GM18858 (cell line): Measurements from ENCODE around the gene CACNA1D.

Experiments
- ATAC-seq: cut with Tn5 transposase; IDR thresholded peaks from one replicate; pipeline ENCODE4 v1.9.1; 2021; ENCODE audit not compliant: unreplicated experiment

Gene CACNA1D

GRCh38 chr3:53682807-53683206, 188.4 kb downstream of the CACNA1D start:
- ATAC-seq = no peak

- no peak for ATAC-seq
These were observed 193.7 kb downstream of the CACNA1D start for GRCh38 chr3:53688066-53688465.

GRCh38 chr3:53688989-53689388, 194.6 kb downstream of the CACNA1D start:
- ATAC-seq = no peak

GRCh38 chr3:53689681-53690080, 195.3 kb downstream of the CACNA1D start:
- no peak for ATAC-seq

DNA sequence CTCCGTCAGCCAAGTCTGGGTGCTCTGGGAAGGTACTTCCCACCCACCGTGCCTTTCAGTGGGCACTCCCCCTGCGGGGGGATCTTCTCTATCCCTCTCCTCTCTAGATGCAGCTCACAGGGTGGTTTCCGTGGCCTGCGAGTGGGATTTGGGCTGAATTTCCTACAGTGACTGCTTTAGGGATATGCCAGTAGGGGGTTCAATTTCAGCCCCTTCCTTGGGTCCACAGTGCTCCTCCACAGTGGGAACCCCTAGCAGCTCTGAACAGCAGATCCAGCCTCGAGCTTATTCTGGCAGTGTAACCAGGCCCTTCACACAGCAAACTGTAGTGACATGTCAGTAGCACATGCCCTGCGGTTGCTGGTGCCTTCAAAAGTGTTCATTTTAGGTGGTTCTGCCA, 196.1 kb downstream of the CACNA1D start:
- ATAC-seq = no peak

DNA sequence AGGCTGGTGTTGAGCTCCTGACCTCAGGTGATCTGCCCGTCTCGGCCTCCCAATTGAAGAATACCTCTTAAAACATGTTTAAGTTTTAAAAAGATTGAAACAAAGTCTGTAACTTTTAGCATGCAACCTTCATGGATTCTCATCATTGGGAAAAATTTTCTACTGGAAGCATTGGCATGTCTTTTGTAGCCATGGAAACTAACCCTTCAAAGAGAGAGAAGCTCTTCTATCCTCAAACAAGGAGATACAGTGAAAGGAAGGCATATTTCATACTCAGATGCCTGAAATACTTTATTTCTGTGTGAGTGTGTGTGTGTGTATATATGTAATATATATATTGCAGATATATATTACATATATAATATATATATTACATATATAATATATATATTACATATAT, 196.9 kb downstream of the CACNA1D start:
- ATAC-seq = no peak

DNA sequence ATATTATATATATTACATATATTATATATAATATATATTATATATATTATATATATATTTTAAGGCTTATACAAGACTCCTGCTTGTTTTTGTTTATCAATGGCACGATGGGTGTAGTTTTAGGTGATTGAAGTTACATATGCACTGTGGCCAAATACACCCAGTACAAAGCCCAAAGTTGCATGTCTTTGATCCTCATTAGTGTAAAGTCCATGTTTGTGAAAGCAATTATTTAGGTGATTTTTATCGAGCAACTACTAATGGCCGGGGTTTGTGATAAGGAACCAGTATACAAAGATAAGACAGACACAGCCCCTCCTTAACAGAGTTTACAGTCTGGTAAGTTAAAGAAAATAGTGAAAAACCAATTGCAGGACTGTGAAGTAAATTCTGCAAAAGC, 197.5 kb downstream of the CACNA1D start:
- ATAC-seq = no peak

GRCh38 chr3:53693451-53693850, 199.0 kb downstream of the CACNA1D start:
- no peak for ATAC-seq

DNA sequence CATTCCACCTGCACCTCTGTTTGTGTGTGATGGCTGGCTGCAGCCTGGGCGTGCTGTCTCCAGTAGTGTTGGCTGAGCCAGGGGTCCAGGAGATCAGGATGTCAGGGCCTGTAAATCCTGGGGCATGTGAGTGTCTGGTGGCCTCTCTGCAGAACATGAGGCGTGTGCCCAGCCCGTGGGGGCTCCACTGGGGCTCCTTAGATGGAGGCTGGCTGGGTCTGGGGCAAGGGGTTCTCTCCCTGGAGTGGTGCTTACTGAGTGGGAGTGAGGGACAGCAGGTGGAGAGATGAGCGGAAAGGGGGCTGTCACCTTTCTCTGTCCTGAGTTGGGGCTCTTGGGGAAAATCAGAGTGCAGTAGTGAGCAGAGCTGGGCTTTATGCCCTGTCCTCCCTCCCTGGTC, 199.6 kb downstream of the CACNA1D start:
- no peak for ATAC-seq

- ATAC-seq = no peak
These were observed 200.4 kb downstream of the CACNA1D start for GRCh38 chr3:53694666-53695323.

DNA sequence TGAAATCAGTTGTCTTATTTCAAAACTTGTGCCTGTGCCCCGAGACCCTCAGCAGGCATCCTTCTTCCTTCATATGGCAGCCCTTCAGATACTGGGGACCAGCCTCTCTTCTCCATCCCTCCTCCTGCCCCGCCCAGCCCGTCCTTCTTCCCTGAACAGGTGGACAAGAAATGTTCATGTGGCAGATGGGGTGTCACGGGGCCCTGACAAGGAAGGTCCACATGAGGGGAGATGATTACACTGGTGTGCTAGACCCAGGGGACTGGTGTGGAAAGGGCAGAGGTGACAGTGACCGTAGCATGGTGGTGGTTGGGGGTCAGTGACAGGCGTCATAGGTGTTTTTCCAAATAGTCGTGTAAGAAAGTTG, 200.9 kb downstream of the CACNA1D start:
- ATAC-seq = no peak

GRCh38 chr3:53696401-53697172, 202.2 kb downstream of the CACNA1D start:
- ATAC-seq = no peak

GRCh38 chr3:53700441-53700840, 206.0 kb downstream of the CACNA1D start:
- no peak for ATAC-seq

DNA sequence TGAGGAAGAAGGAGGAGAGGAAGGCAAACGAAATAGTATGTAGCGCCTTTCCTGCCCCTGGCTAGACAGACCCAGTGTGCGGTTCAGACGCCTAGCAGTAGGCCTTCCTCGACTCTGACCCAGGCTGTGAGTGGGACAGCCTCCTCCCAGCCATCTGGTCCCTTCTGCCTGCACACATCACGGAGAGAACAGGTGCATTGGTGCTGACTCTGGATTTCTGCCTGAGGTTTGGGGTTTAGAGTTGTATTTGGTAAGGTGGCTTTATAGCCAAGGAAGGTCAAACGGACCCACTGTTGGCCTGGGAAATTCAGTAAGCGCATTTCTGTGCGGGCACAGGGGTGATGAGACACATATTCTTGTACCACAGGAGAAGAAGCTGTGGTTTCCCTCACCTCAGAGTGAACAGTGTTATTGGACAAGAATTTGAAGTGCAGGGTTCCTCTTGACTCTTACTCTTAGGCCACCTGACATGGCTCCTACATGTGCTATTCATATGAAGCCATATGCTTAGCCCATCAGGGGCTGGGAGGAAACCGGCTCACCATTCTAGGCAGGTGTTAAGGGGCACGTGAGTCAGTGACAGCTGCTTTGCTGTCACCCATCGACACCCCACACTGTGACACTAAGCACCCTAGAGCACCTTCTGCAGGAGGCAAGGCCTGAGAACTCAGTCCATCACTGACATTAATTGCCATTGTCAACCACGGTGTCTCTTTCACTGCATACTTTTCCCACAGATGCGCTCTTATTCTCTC, 208.5 kb downstream of the CACNA1D start:
- ATAC-seq = no peak

DNA sequence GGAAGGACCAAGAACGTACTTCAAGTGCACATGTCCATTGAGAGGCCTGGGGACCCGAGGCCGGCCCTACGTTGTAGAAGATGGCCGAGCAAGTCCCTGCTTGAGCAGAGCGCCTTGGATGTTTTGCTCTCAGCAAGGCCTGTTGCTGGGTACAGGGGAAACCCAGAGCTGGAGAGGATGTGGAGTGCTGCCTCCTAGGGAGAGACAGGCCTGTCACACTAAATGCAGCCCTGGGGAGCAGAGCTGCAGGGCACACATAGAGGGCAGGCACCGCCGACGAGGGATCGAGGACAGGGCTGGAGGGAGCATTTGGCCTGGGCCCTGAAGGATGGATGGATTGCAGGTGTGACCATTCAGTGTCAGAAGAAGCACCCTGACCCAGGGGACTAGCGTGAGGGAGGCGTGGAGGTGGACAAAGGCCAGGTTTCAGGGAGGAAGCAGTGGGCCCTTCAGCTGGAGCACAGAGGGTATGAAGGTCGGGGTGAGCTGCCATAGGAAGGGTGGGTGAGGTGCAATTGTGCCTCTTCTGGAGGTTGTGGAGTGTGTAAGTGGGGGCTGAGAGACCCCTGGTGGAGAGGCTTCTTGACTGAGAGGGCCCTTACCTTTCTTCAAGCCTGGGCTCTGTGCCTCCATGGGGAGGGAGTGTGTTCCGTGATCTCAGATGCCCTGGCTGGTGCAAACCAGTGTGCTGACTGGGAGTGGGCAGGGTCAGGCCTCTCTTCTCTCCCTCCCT, 209.4 kb downstream of the CACNA1D start:
- ATAC-seq = no peak

- ATAC-seq = no peak
These were observed 209.9 kb downstream of the CACNA1D start for GRCh38 chr3:53704363-53704725.

DNA sequence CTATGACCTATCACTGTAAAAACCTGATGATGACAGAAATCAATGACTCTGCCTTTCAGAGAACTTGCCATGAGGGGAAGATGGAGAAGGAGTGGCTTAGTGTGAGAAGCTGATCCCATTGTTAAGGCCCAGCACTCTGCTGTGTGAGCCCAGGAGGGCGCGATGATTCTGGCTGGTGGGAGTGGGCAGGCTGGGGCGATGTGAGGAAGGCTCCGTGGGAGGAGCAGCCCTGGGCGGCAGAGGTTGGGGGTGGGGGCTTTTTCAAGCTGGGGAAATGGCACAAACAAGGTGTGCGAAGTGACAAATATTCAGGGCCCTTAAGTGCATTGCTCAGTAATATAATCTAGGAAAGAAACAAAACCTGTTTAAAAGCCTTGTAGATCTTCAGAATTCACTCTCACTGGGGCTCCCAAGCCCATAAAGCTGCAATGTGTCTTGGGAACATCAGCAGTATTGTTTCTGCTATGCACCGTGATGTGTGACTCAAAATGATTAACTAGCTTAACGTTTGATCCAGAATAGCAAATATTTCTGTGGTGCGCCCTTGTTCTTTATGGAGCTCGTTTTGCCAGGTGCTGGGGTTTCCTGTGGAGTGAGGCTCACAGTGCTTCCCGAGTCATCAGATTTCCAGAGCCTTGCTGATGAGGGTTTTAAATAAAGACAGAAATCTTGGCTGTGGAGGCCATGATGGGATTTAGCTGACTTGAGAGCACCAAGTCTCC, 210.8 kb downstream of the CACNA1D start:
- no peak for ATAC-seq

GRCh38 chr3:53705774-53706173, 211.4 kb downstream of the CACNA1D start:
- ATAC-seq = no peak

- no peak for ATAC-seq
These were observed 212.8 kb downstream of the CACNA1D start for GRCh38 chr3:53707222-53707621.

DNA sequence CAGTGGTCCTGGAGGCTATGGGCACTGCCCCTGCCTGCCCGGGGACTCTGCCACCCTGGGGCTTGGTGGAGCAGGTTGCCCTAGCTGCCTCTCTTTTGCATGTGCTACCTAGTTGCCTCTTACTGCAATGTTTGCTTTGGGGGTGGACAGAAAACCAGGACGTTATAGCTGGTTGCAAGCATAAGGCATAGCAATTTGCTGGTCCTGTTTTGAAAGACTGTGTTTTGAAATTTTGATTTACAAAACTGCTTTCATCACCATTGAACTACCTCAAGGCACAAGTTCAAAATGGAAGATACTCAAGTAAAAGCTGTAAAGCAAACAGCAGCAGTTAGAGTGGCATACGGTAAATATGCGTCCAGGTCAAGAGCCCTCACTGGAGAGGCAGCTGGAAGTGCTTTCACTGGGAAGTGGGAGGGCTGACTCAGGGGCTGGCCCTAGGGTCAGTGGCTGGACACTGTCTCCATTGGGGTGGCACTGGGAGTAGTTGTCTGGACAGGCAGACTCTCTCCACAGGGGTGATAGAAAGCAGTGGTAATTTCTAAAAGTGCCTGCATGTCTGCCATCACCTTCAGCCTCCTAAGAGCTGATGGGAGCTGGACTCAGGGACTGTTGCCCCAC, 213.7 kb downstream of the CACNA1D start:
- no peak for ATAC-seq
